HTERT RPE-1 (cell line): ENCODE results near the gene IFT22.
"Not testable (repeated sequence)": the region's sequence is repeated elsewhere in the genome, so short reads cannot be mapped to it uniquely, and the experiment has no call there.

Experiments used
- in situ Hi-C: fragments of 300-500 bp; cut with MboI; formaldehyde crosslinking; loops from 4 replicates; pipeline ENCODE4 v1.14.3; 2020; ENCODE audit warnings: low sequenced_read_pairs

Gene IFT22

GRCh38 chr7:101315336-101315735 lies 6.3 kb downstream of the IFT22 start:
- in situ Hi-C loops: no loop called here

GRCh38 chr7:101308245-101309085 lies 13.1 kb downstream of the IFT22 start:
- in situ Hi-C loops: no loop called here

GRCh38 chr7:101306307-101306706 lies 15.3 kb downstream of the IFT22 start:
- in situ Hi-C loops: no loop called here

DNA sequence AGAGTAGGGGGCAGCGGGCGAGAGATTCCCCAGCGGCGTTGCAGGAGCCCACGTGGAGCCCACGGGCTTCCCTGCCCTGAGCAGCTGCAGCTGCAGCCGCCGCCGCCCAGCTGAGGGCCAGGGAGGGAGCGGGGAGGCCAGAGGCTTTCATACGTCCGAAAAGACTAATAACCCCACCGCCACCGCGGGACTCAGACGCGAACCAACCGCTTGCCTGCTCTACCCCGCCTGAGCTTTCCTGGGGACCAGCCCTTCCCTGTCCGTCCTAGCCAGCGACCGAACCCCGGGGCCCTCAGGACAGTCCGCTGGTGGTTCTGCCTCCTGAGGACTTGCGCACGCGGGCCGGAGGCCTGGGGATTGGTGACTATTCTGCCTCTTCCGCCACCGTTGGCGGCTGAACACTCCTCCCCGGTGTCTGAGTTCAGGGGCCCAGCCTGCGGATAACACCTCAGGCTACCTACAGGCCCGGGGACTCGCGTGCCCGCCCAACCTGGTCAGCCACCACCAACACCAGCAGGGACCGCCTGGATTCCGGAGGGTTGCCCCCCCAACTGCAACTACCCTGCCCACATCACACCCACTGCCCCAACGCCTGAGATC lies 18.4 kb downstream of the IFT22 start:
- in situ Hi-C loops: no loop called here

DNA sequence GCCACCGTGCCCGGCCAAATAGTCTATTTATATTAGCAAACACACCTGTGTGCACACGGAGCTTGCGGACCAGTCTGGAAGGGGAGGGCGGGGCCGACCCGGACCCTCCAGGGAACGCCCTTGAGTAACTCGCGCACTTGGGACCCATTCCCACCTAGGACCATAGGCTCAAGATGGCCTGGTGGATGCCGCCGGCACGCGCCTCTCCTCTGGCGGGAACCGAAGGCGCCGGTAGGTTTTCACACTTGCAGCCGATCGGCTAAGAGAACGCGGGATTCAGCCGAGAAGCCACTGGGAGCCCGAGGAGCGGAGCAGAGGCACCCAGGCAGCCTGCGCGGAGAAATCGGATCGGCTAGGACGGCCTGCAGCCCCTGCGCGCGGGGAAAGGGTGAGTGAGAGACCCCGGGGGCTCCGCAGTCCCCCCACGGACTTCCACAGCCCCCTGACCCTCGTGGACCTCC lies 18.9 kb downstream of the IFT22 start:
- in situ Hi-C loops: no loop called here

GRCh38 chr7:101300465-101301376 lies 20.9 kb downstream of the IFT22 start:
- in situ Hi-C loops: no loop called here

- in situ Hi-C loops: no loop called here
Measured at GRCh38 chr7:101299511-101300464, 21.8 kb downstream of the IFT22 start.

DNA sequence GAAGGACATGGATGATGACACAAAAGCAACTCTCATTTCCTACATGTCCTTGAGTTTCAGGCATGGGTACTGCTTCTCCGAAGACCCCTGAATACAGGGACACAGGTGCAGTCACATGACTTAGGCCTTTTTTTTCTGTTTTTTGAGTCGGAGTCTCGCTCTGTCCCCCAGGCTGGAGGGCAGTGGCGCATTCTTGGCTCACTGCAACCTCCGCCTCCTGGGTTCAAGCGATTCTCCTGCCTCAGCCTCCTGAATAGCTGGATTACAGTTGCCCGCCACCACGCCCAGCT lies 26.8 kb downstream of the IFT22 start:
- in situ Hi-C loops: no loop called here

DNA sequence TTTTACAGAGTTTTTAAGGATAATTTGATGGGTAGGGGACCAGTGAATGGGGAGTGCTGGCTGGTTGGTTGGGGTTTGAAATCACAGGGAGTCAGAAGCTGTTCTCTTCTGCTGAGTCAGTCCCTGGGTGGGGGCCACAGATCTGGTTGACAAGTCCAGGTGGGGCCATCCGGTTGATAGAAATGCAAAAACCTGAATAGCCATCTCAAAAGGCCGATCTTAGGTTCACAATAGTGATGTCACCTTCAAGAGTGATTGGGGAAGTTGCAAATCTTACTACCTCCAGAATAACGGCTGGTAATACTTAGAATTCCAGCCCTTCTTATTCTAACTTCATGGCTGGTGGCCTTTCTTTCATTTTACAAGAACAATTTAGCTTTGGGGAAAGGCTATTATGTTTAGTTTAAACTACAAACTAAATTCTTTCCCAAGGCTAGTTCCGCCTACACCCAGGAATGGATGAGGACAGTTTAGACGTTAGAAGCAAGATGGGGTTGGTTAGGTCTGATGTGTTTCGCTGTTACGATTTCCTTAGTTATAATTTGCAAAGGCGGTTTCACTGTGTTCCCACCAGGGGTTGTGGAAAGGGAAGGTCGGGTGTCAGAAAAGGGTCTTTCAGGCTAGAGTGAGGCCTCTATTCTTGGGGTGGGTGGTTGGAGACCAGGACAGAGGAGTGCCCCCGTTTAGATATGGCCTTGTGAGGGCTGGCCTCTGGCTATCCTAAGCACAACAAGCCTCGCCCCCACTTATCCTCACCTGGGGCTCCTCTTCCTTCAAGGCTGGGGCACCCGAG lies 27.4 kb downstream of the IFT22 start:
- in situ Hi-C loops: no loop called here

GRCh38 chr7:101293069-101294021 lies 28.3 kb downstream of the IFT22 start:
- in situ Hi-C loops: not testable (repeated sequence)

GRCh38 chr7:101292566-101292965 lies 29.0 kb downstream of the IFT22 start:
- in situ Hi-C loops: not testable (repeated sequence)

DNA sequence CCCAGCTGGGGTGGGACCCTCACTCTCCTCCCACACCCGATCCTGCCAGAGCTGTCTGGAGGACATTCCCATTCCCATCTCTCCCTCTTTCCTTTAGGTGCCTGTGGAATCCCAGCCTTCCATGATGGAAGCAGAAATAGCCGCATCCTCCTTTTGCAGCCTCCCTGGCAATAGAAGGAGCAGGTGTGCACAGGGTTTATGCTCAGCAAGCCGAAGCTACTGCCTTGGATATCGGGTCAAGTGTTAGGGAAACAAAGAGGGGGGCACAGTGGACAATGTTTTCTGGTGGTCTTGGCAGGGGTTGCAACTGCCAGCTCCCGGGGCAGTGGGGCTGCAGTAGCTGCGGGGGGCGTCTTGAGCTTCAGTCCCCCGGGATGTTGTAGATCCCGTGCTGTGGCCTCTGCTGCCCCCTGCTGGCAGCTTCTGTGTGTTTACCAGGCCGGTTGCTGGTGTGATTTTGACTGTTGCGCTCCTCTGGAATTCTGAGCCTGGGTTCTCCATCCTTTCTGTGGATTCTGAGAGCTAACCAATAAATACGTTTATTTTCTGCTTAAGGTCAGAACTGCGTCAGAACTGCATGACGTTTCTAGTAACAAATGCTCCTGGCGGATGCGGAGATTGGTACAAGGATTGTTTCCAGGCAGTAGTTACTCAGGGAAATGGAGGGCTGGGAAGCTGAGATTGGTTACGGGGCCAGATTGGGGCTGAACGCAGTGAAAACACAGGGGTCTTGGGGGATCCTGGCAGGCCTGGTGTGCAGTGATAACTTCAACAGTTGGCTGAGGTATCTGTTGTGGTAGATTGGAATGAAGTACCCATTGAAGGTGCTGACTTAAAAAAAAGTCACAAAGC lies 31.2 kb downstream of the IFT22 start:
- in situ Hi-C loops: not testable (repeated sequence)

DNA sequence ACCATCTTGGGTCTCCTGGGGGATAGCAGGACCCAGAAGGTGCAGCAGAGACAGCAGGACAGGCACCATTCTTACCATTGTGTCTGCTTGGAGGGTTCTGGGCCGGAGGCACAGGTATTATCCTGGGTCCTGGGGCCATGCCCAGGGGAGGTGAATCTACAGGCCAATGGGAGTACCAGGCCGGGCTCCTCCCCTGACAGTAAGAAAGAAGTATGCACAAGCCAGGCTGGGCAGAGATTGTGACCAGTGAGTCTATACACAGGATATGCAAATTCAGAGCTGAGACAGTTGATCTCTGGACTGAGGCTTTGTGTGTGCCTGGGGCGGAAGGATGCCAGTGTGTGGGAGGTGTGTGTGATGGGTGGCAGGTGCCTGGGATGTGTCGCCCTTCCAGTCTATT lies 31.9 kb downstream of the IFT22 start:
- in situ Hi-C loops: not testable (repeated sequence)

DNA sequence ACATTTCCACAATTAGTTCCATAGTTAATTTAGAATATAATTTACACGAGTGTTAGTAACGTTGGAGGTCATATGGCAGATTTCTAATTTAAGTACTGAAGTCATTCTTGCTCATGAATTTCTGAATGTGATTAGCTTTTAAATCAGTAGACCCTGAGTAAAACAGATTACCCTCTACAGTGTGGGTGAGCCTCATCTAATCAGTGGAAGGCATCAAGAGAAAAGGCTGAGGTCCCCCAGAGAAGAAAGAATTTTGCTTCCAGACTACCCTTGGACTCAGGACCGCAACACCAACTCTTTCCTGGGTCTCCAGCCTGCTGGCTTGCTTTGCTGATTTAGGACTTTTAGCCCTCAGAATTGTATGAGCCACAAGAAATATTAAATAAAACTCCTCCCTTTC lies 33.2 kb downstream of the IFT22 start:
- in situ Hi-C loops: no loop called here

GRCh38 chr7:101287032-101287431 lies 34.6 kb downstream of the IFT22 start:
- in situ Hi-C loops: no loop called here

DNA sequence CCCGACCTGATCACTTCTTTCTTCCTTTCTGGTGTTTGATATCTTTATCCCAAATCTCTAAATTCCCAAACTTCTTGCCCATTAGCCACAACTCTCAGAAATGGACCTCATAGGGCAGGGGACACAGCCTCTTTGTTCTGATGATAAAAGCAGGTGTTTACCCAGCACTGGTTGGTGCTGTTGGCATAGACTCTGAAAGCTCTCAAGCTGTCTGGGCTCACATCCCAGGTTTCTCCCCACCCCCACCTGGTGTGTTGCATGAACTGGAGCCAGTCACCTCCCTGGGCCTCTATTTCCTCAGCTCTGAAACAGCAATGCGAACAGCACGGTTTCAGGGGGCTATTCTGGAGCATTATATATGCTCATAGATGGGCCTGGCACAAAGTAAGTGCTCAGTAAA lies 35.7 kb downstream of the IFT22 start:
- in situ Hi-C loops: not testable (repeated sequence)

GRCh38 chr7:101285171-101285570 lies 36.4 kb downstream of the IFT22 start:
- in situ Hi-C loops: no loop called here

DNA sequence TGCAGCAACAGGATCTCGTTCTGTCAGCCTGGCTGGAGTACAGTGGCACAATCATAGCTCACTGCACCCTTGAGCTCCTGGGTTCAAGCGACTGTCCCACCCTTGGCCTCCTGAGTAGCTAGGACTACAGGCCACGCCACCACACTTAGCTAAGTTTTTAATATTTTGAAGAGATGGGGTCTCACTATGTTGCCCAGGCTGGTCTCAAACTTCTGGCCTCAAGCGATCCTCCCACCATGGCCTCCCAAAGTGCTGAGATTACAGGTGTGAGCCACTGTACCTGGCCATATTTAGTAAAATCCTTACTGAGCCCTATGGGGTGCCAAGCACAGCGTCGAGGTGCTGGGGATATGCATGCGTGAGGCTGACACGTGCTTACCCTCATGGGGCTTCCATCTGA lies 40.7 kb downstream of the IFT22 start:
- in situ Hi-C loops: not testable (repeated sequence)
